Measurements from ENCODE around the gene WNK2. TPM values are rescaled to one million over a fixed set of nuclear protein-coding genes. Genes with fewer than 3 reads are reported as not detected.
"Not testable (repeated sequence)": the region's sequence is repeated elsewhere in the genome, so short reads cannot be mapped to it uniquely, and the experiment has no call there.

WNK2 gene
- total RNA-seq, 1 donor from 2014 or later = 9.7 TPM

DNA sequence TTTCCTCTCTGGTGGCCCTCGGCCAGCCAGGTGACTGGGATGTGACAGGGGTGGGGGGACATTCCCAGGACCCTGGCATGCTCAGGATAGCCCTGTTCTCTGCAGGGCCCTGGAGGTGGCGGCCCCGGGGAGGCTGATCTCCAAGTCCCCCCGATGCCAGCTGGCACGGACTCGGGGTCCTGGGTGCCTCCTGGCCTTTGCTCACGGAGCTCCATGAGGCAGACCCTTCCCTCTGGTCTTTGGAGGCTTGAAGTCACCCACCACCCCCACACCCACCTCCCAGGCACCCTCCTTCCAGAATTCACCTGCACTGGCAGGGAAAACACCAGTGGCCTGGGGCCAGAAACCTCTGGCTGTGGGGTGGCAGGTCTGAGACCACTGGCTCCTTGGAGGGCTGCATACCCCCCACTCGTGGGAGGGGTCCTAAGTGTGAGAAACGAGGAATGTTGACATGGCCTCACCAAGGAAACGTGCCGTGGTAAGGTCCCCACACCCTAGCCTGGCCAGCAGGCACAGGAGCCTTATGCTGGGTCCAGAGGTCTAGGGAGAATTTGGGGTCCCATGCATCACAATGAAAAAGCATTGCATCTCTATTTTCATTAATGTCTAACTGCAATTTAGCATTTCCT is 136.8 kb downstream of the WNK2 start:
- Histone ChIP-seq H3K27me3 (ENCODE audit: control insufficient read depth, insufficient read depth, low read length) (no peaks in the 10 kb centered on the region), H3K36me3 (ENCODE audit: control insufficient read depth, insufficient read depth, low read length) (no peaks in the 10 kb centered on the region), H3K4me3 (ENCODE audit: low read depth, low read length) (no peak overlapping the region)
- DNase-seq (ENCODE audit: low read depth) = no peak
- no peak for TF ChIP-seq CTCF (IDR thresholded peaks at IDR 0.05; ENCODE audit: insufficient read depth, low read length, poor library complexity, severe bottlenecking)

DNA sequence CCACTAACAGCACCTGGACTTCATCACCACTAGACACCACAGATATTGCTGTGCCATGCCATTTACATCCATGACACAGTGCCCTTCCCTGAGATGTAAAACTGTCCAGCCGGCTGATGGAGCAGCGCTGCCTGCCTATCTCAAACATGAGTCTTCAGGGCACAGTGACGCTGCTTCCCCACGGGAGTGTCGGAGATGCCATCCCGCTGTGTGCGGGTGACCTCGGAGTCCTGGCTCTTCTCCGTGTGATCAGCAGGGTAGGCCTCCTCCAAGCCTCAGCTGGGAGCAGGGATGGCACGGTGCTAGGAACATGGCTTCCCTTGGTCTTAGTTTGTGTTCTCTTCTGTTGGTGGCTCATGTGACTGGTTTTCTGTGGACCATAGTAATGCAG is 137.3 kb downstream of the WNK2 start:
- no peak overlapping the region for H3K4me3 ChIP-seq (ENCODE audit: low read depth, low read length)
- no peaks in the 10 kb centered on the region for H3K36me3 ChIP-seq (ENCODE audit: control insufficient read depth, insufficient read depth, low read length)
- no peak for TF ChIP-seq CTCF (IDR thresholded peaks at IDR 0.05; ENCODE audit: insufficient read depth, low read length, poor library complexity, severe bottlenecking)
- no peaks in the 10 kb centered on the region for H3K27me3 ChIP-seq (ENCODE audit: control insufficient read depth, insufficient read depth, low read length)
- DNase-seq (ENCODE audit: low read depth) = no peak

- not testable (repeated sequence) for DNase-seq (ENCODE audit: low read depth); H3K36me3 ChIP-seq (ENCODE audit: control insufficient read depth, insufficient read depth, low read length); H3K27me3 ChIP-seq (ENCODE audit: control insufficient read depth, insufficient read depth, low read length); H3K4me3 ChIP-seq (ENCODE audit: low read depth, low read length)
Measured at GRCh38 chr9:93323446-93323954, 139.6 kb downstream of the WNK2 start.

DNA sequence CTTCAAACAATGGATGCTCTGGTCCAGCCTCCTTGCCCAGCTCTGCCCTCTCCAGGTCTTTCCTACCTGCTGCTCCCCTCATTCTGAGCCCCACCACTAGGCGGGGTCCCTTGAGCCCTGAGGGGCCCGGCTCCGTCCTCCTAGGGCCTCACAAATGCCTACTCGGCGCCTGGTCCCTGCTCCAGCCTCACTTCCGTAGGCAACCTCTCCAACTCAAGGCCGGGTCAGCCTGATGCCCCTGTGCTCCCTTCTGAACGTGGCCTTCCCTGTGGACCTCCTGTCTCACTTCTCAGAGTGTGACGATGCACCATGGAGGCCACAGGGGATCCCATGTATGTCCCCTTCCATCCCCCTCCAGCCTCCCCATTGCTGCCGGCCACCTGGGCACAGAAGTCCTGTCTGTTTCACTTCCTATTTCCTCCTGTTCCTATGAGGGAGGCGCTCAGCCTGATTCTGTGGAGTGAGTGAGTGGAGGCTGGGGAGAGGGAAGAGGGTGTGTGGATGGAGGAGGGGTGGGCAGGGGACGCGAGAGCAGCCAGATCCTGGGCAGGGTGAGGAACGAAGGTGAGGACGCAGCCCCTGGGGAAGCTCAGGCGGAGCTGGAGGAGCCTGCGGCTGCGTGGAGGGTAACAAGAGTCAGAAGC is 140.4 kb downstream of the WNK2 start:
- Histone ChIP-seq H3K27me3 (ENCODE audit: control insufficient read depth, insufficient read depth, low read length) (no peaks in the 10 kb centered on the region), H3K4me3 (ENCODE audit: low read depth, low read length) (no peak overlapping the region), H3K36me3 (ENCODE audit: control insufficient read depth, insufficient read depth, low read length) (no peaks in the 10 kb centered on the region)
- no peak for TF ChIP-seq CTCF (IDR thresholded peaks at IDR 0.05; ENCODE audit: insufficient read depth, low read length, poor library complexity, severe bottlenecking)
- DNase-seq (ENCODE audit: low read depth) = no peak

- TF ChIP-seq CTCF (IDR thresholded peaks at IDR 0.05; ENCODE audit: insufficient read depth, low read length, poor library complexity, severe bottlenecking) = no peak
- no peak overlapping the region for H3K4me3 ChIP-seq (ENCODE audit: low read depth, low read length)
- H3K27me3 ChIP-seq (ENCODE audit: control insufficient read depth, insufficient read depth, low read length) = no peaks in the 10 kb centered on the region
- DNase-seq (ENCODE audit: low read depth) = no peak
- H3K36me3 ChIP-seq (ENCODE audit: control insufficient read depth, insufficient read depth, low read length) = no peaks in the 10 kb centered on the region
Measured at GRCh38 chr9:93325307-93326035, 141.5 kb downstream of the WNK2 start.

DNA sequence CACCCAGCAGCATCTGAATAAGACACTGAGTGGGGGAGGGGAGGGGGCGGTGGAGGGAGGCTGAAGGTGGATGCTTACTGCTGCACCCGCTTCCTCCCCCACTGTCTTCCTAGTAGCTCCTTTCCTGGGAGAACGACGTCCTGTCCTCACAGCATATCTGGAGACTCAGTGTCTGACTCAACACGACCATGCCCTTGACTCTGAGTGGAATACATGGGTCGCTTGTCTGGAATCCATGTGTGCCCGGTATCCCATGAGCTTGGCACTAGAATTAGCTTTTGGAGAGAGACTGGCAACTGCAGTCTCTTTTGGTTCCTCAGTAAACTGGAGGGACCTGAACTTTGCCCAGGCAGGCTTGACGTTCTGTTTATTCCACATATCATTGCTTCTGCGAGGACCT is 142.1 kb downstream of the WNK2 start:
- DNase-seq (ENCODE audit: low read depth) = no peak
- Histone ChIP-seq H3K36me3 (ENCODE audit: control insufficient read depth, insufficient read depth, low read length) (no peaks in the 10 kb centered on the region), H3K4me3 (ENCODE audit: low read depth, low read length) (no peak overlapping the region), H3K27me3 (ENCODE audit: control insufficient read depth, insufficient read depth, low read length) (no peaks in the 10 kb centered on the region)
- no peak for TF ChIP-seq CTCF (IDR thresholded peaks at IDR 0.05; ENCODE audit: insufficient read depth, low read length, poor library complexity, severe bottlenecking)
